CD4-positive, alpha-beta T cell (primary cell): Measurements from ENCODE around the gene BLCAP. TPM values are rescaled to one million over a fixed set of nuclear protein-coding genes. Genes with fewer than 3 reads are reported as not detected.

Source experiments
- ATAC-seq: fragments of 200-7000 bp; cut with Tn5 transposase; one replicate; pipeline ENCODE4 v1.10.0; 2022; ENCODE audit warnings: mild to moderate bottlenecking; ENCODE audit not compliant: poor library complexity
- CTCF ChIA-PET: fragments of 350-600 bp; sonication (Branson Sonifier 250); formaldehyde crosslinking; loops from one replicate; lab custom pipeline; 2021; ENCODE audit warnings: antibody characterized with exemption, inconsistent platforms; lab: Charles Lee
- POLR2A ChIA-PET: fragments of 350-600 bp; sonication (Branson Sonifier 250); formaldehyde crosslinking; loops from one replicate; lab custom pipeline; 2021; ENCODE audit warnings: antibody characterized with exemption, inconsistent platforms; lab: Charles Lee
- DNase-seq, 14 experiments: peaks; one replicate each; pipeline ENCODE4 v3.0.0-alpha.2; 2013 to 2020; ENCODE audit warnings: mixed read lengths in 2 of 14
- H3K27ac ChIP-seq, 2 donors: one replicate each; pipeline versions ENCODE4 v1.5.1 to v1.7.0; 2013; ENCODE audit warnings: low read length in 2 of 2, low read depth in 1 of 2, mild to moderate bottlenecking in 1 of 2
- H3K27me3 ChIP-seq, 2 experiments: 1 replicate in 1 of 2; 2 replicates in 1 of 2; pipeline versions ENCODE4 v1.6.1 to v1.7.0; 2013; ENCODE audit warnings: low read length in 2 of 2, control low read depth in 1 of 2, mild to moderate bottlenecking in 1 of 2, moderate library complexity in 1 of 2; ENCODE audit not compliant: insufficient read depth in 2 of 2, control insufficient read depth in 1 of 2
- H3K36me3 ChIP-seq: one replicate; pipeline ENCODE4 v1.6.1; 2013; ENCODE audit warnings: low read length, control low read depth; ENCODE audit not compliant: insufficient read depth
- H3K4me1 ChIP-seq: one replicate; pipeline ENCODE4 v1.6.1; 2013; ENCODE audit warnings: low read length, control low read depth; ENCODE audit not compliant: insufficient read depth
- H3K4me3 ChIP-seq: one replicate; pipeline ENCODE4 v1.5.1; 2013; ENCODE audit warnings: mild to moderate bottlenecking, low read length, moderate library complexity
- H3K9me3 ChIP-seq, 2 experiments: 1 replicate in 1 of 2; 2 replicates in 1 of 2; pipeline versions ENCODE4 v1.6.1 to v1.7.0; 2013; ENCODE audit warnings: low read length in 2 of 2, mild to moderate bottlenecking in 2 of 2, control low read depth in 1 of 2, moderate library complexity in 1 of 2; ENCODE audit not compliant: control insufficient read depth in 1 of 2, insufficient read depth in 1 of 2
- H3K27ac Mint-ChIP-seq: one replicate; pipeline ENCODE4 v1.8.0; 2020; ENCODE audit warnings: mixed read lengths
- H3K27me3 Mint-ChIP-seq: one replicate; pipeline ENCODE4 v1.8.0; 2021; ENCODE audit warnings: mixed read lengths
- H3K36me3 Mint-ChIP-seq: one replicate; pipeline ENCODE4 v1.8.0; 2021; ENCODE audit warnings: low read depth, mixed read lengths
- H3K4me1 Mint-ChIP-seq: one replicate; pipeline ENCODE4 v1.8.0; 2021; ENCODE audit warnings: low read depth, mixed read lengths
- H3K4me3 Mint-ChIP-seq: one replicate; pipeline ENCODE4 v1.8.0; 2020; ENCODE audit warnings: mild to moderate bottlenecking, mixed read lengths
- H3K9me3 Mint-ChIP-seq: one replicate; pipeline ENCODE4 v1.8.0; 2020; ENCODE audit warnings: mixed read lengths
- CTCF ChIP-seq: fragments of 200-600 bp; IDR thresholded peaks from one replicate; pipeline ENCODE4 v1.8.0; 2022; ENCODE audit warnings: antibody characterized with exemption, mild to moderate bottlenecking
- intact Hi-C, 2 experiments: fragments of 100-400 bp; cut with DNase I in 1 of 2; cut with micrococcal nuclease in 1 of 2; formaldehyde crosslinking; loops; one replicate each; pipeline versions ENCODE4 v1.15.1 to v1.9.0; 2023 to 2025; cut with DNase I, micrococcal nuclease
- total RNA-seq, 174 experiments: library from RNA in 2 of 174; stranded (reverse) in 2 of 174; gene quantifications; one replicate each; pipeline ENCODE4 v1.2.3 and lab custom pipeline; 2021 to 2026

The BLCAP gene
- total RNA-seq, 2 experiments from 2014 or later: 59.4 to 60.1 TPM

GRCh38 chr20:37567331-37567665, 39.6 kb upstream of the BLCAP start:
- DNase-seq: no peak
- Mint-ChIP-seq H3K27ac (no peak overlapping the region), H3K4me3 (no peak overlapping the region), H3K9me3 (no peaks in the 10 kb centered on the region), H3K27me3 (peaks cover 75% of the 10 kb centered on the region), H3K36me3 (no peaks in the 10 kb centered on the region), H3K4me1 (peaks cover 4% of the 10 kb centered on the region)
- no peaks in the 10 kb centered on the region for H3K36me3 ChIP-seq
- no peak for ATAC-seq
- H3K4me1 ChIP-seq: peaks cover 7% of the 10 kb centered on the region
- POLR2A ChIA-PET: no interaction called here
- CTCF ChIA-PET: no interaction called here
- peaks cover 39 to 55% of the 10 kb centered on the region in 2 experiments for H3K27me3 ChIP-seq
- peaks cover 0 to 8% of the 10 kb centered on the region in 2 experiments for H3K9me3 ChIP-seq
- no peak overlapping the region for H3K4me3 ChIP-seq
- intact Hi-C loops: no loop called here
- H3K27ac ChIP-seq: no peak overlapping the region
- no peak for TF ChIP-seq CTCF

GRCh38 chr20:37566590-37567330, 39.1 kb upstream of the BLCAP start:
- Histone ChIP-seq H3K9me3 (peaks cover 0 to 8% of the 10 kb centered on the region in 2 experiments), H3K27ac (no peak overlapping the region), H3K4me1 (peaks cover 7% of the 10 kb centered on the region), H3K36me3 (no peaks in the 10 kb centered on the region), H3K4me3 (no peak overlapping the region), H3K27me3 (peaks cover 39 to 55% of the 10 kb centered on the region in 2 experiments)
- Mint-ChIP-seq H3K27ac (no peak overlapping the region), H3K36me3 (no peaks in the 10 kb centered on the region), H3K9me3 (no peaks in the 10 kb centered on the region), H3K27me3 (peaks cover 76% of the 10 kb centered on the region), H3K4me3 (no peak overlapping the region), H3K4me1 (peaks cover 4% of the 10 kb centered on the region)
- no peak for TF ChIP-seq CTCF
- DNase-seq: peak in 1 of 14 experiments; percentile 12
- CTCF ChIA-PET: no interaction called here
- POLR2A ChIA-PET: no interaction called here
- ATAC-seq: no peak
- intact Hi-C loops: no loop called here

- POLR2A ChIA-PET: no interaction called here
- DNase-seq: peak in 1 of 14 experiments; percentile 10
These were observed 37.6 kb upstream of the BLCAP start for GRCh38 chr20:37565134-37565811.

More at GRCh38 chr20:37565134-37565811, 37.6 kb upstream of the BLCAP start:
- peaks cover 7% of the 10 kb centered on the region for H3K4me1 ChIP-seq
- Mint-ChIP-seq H3K27me3 (peaks cover 73% of the 10 kb centered on the region), H3K9me3 (no peaks in the 10 kb centered on the region), H3K27ac (no peak overlapping the region), H3K4me1 (peaks cover 4% of the 10 kb centered on the region), H3K4me3 (no peak overlapping the region), H3K36me3 (no peaks in the 10 kb centered on the region)
- peaks cover 35 to 50% of the 10 kb centered on the region in 2 experiments for H3K27me3 ChIP-seq
- H3K27ac ChIP-seq: no peak overlapping the region
- peaks cover 0 to 8% of the 10 kb centered on the region in 2 experiments for H3K9me3 ChIP-seq
- intact Hi-C loops: loop anchor here in 1 of 2 experiments (1.0 to 2.0 kb wide), 2 partner anchors 428 to 656 kb away; no protein-coding TSS in a partner anchor
- CTCF ChIA-PET: interaction anchor here (1.2 kb wide), 1 partner anchor 70 kb away, joined by 3 read pairs; no protein-coding TSS in a partner anchor
- no peak for TF ChIP-seq CTCF
- H3K4me3 ChIP-seq: no peak overlapping the region
- ATAC-seq: no peak
- no peaks in the 10 kb centered on the region for H3K36me3 ChIP-seq
